ENCODE data around the gene SPEM1. TPM values are rescaled to one million over a fixed set of nuclear protein-coding genes. Genes with fewer than 3 reads are reported as not detected.

Gene SPEM1
- total RNA-seq, 1 experiment from 2014 or later: 0.33 TPM

DNA sequence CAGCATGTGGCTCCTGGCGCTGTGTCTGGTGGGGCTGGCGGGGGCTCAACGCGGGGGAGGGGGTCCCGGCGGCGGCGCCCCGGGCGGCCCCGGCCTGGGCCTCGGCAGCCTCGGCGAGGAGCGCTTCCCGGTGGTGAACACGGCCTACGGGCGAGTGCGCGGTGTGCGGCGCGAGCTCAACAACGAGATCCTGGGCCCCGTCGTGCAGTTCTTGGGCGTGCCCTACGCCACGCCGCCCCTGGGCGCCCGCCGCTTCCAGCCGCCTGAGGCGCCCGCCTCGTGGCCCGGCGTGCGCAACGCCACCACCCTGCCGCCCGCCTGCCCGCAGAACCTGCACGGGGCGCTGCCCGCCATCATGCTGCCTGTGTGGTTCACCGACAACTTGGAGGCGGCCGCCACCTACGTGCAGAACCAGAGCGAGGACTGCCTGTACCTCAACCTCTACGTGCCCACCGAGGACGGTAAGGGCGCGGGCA, 11.8 kb upstream of the SPEM1 start:
- no peak for DNase-seq
- Mint-ChIP-seq H3K9me3 (peaks cover 0 to 2% of the 10 kb centered on the region in 2 experiments; a peak in 1 of 5 replicates), H3K4me1 (peaks cover 18 to 38% of the 10 kb centered on the region in 2 experiments), H3K27me3 (ENCODE audit: low read depth) (no peaks in the 10 kb centered on the region), H3K27ac (no peak overlapping the region), H3K36me3 (ENCODE audit: insufficient read depth in 1 of 3, low read depth in 3 of 3) (peaks cover 16 to 36% (median 27%) of the 10 kb centered on the region in 3 experiments), H3K4me3 (no peak overlapping the region)
- H3K56ac ChIP-seq (ENCODE audit: insufficient read length, low read depth, low read length): no peak overlapping the region
- peaks cover 5% of the 10 kb centered on the region for H3K23me2 ChIP-seq (ENCODE audit: insufficient read length, low read depth, low read length, poor library complexity, severe bottlenecking)
- no peak overlapping the region for H2BK12ac ChIP-seq (ENCODE audit: insufficient read length, low read depth, low read length)
- H3K79me1 ChIP-seq (ENCODE audit: insufficient read depth, low read depth, low read length, poor library complexity, severe bottlenecking): no peaks in the 10 kb centered on the region
- H2BK5ac ChIP-seq (ENCODE audit: insufficient read length, low read length): no peak overlapping the region
- no peak overlapping the region for H2AK5ac ChIP-seq (ENCODE audit: insufficient read length, low read length)
- H3K27me3 ChIP-seq (ENCODE audit: insufficient read depth, low read length): no peaks in the 10 kb centered on the region
- no peak overlapping the region for H3T11ph ChIP-seq (ENCODE audit: low read length)
- H2BK120ac ChIP-seq (ENCODE audit: low read depth, low read length, poor library complexity, severe bottlenecking): no peak overlapping the region
- no peak overlapping the region for H4K91ac ChIP-seq (ENCODE audit: insufficient read length, low read depth, low read length)
- no peaks in the 10 kb centered on the region for H3K9me3 ChIP-seq (ENCODE audit: control insufficient read depth, low read depth, low read length)
- H3K4ac ChIP-seq (ENCODE audit: low read depth, low read length): no peak overlapping the region
- no peaks in the 10 kb centered on the region for H4K20me1 ChIP-seq (ENCODE audit: control insufficient read depth, insufficient read depth, insufficient read length)
- H2BK15ac ChIP-seq (ENCODE audit: low read depth, low read length): no peak overlapping the region; the same call in 1 of the 2 replicates
- H4K5ac ChIP-seq (ENCODE audit: insufficient read length, low read depth, low read length): no peak overlapping the region
- H2BK20ac ChIP-seq (ENCODE audit: low read depth, low read length, poor library complexity, severe bottlenecking): no peak overlapping the region
- TF ChIP-seq, protein P1, sequence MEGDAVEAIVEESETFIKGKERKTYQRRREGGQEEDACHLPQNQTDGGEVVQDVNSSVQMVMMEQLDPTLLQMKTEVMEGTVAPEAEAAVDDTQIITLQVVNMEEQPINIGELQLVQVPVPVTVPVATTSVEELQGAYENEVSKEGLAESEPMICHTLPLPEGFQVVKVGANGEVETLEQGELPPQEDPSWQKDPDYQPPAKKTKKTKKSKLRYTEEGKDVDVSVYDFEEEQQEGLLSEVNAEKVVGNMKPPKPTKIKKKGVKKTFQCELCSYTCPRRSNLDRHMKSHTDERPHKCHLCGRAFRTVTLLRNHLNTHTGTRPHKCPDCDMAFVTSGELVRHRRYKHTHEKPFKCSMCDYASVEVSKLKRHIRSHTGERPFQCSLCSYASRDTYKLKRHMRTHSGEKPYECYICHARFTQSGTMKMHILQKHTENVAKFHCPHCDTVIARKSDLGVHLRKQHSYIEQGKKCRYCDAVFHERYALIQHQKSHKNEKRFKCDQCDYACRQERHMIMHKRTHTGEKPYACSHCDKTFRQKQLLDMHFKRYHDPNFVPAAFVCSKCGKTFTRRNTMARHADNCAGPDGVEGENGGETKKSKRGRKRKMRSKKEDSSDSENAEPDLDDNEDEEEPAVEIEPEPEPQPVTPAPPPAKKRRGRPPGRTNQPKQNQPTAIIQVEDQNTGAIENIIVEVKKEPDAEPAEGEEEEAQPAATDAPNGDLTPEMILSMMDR (conservative IDR thresholded peaks at IDR 0.05): no peak
- no peak overlapping the region for H2AFZ ChIP-seq (ENCODE audit: low read length)
- no peak overlapping the region for H4K8ac ChIP-seq (replicated peaks; ENCODE audit: insufficient read length, low read depth, low read length)
- WGBS (ENCODE audit: extremely low coverage, insufficient read length, low lambda C conversion rate): no CpG with 5 or more reads among the region's 58 CpGs
- H3K14ac ChIP-seq (ENCODE audit: insufficient read depth, low read length): no peak overlapping the region
- H3K27ac ChIP-seq (ENCODE audit: insufficient read length, low read depth, low read length): no peak overlapping the region
- H3K23ac ChIP-seq (ENCODE audit: insufficient read length, low read depth, low read length): no peak overlapping the region
- no peak overlapping the region for H3K4me2 ChIP-seq (ENCODE audit: insufficient read depth, insufficient read length, low read length)
- H3K79me2 ChIP-seq (ENCODE audit: insufficient read depth, low read length): no peaks in the 10 kb centered on the region
- no peak overlapping the region for H3K9ac ChIP-seq (ENCODE audit: extremely low read depth, insufficient read length, low read length)
- no peaks in the 10 kb centered on the region; the same call in 1 of the 2 replicates for H3K4me1 ChIP-seq (ENCODE audit: insufficient read depth, low read length)
- no peak overlapping the region for H3K18ac ChIP-seq (ENCODE audit: insufficient read length, low read depth, low read length)
